Epithelial cell of esophagus (primary cell): ENCODE data around the gene LTB4R.
A peak's percentile ranks its signal among the peaks of the same experiment; 100 is the strongest.

Experiments used
- DNase-seq: peaks from one replicate; pipeline ENCODE4 v3.0.0; 2010; ENCODE audit warnings: low read depth
- H3K4me3 ChIP-seq: 2 replicates; pipeline ENCODE4 v1.5.1; 2011; ENCODE audit warnings: mild to moderate bottlenecking, low read length, control low read depth
- TF ChIP-seq, protein P1 (sequence below): IDR thresholded peaks from 2 replicates; pipeline ENCODE4 v1.5.1; 2011; ENCODE audit warnings: low read depth, mild to moderate bottlenecking, low read length, control low read depth, inconsistent platforms; ENCODE audit not compliant: insufficient read depth; ENCODE audit errors: missing control alignments

LTB4R gene

DNA sequence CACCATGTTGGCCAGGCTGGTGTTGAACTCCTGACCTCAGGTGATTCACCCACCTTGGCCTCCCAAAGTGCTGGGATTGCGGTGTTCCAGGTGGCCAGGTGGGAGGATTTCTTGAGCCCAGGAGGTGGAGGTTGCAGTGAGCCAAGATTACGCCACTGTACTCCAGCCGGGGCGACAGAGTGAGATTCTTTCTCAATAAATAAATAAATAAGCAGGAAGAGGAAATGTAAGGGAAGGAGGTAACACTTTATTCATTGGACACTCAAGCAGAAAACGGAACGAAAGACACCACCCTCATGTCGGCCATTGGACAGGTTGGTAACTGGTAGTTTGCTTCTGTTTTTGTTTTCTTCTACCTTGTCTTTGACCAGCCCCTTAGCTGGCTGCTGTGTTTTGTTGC, 43.7 kb downstream of the LTB4R start:
- H3K4me3 ChIP-seq = no peak overlapping the region
- no peak for DNase-seq
- TF ChIP-seq, protein P1, sequence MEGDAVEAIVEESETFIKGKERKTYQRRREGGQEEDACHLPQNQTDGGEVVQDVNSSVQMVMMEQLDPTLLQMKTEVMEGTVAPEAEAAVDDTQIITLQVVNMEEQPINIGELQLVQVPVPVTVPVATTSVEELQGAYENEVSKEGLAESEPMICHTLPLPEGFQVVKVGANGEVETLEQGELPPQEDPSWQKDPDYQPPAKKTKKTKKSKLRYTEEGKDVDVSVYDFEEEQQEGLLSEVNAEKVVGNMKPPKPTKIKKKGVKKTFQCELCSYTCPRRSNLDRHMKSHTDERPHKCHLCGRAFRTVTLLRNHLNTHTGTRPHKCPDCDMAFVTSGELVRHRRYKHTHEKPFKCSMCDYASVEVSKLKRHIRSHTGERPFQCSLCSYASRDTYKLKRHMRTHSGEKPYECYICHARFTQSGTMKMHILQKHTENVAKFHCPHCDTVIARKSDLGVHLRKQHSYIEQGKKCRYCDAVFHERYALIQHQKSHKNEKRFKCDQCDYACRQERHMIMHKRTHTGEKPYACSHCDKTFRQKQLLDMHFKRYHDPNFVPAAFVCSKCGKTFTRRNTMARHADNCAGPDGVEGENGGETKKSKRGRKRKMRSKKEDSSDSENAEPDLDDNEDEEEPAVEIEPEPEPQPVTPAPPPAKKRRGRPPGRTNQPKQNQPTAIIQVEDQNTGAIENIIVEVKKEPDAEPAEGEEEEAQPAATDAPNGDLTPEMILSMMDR = no peak

DNA sequence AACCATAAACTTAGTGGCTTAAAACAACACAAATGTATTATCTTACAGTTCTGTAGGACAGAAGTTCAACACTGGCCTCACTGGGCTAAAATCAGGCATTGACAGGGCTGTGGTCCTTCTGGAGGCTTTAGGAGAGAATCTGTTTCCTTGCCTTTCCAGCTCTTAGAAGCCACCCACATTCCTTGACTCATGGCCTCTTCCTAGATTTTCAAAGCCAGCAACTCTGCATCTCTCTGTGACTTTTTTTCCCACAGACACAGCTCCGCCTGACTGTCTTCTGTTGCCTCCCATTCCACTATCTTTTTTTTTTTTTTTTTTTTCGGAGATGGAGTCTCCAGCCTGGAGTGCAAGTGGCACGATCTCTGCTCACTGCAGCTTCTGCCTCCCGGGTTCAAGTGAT, 44.9 kb downstream of the LTB4R start:
- TF ChIP-seq, protein P1 = no peak
- DNase-seq = no peak

DNA sequence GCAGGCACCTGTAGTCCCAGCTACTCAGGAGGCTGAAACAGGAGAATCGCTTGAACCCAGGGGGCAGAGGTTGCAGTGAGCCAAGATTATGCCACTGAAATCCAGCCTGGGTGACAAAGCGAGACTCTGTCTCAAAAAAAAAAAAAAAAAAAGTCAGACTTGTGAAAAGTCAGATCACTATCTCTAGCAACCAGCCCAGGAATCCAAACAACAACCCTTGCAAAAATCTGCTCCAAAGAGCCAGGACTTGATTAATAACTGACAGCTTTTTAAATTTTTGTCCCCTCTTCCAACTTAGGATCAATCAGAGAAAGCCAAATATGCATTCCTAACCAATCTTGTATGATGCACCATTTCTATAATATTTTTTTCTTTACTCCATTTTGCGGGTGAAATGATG, 49.0 kb downstream of the LTB4R start:
- TF ChIP-seq, protein P1 = no peak
- H3K4me3 ChIP-seq = no peak overlapping the region

More for the DNA sequence above, 44.9 kb downstream of the LTB4R start:
- no peak overlapping the region for H3K4me3 ChIP-seq

DNA sequence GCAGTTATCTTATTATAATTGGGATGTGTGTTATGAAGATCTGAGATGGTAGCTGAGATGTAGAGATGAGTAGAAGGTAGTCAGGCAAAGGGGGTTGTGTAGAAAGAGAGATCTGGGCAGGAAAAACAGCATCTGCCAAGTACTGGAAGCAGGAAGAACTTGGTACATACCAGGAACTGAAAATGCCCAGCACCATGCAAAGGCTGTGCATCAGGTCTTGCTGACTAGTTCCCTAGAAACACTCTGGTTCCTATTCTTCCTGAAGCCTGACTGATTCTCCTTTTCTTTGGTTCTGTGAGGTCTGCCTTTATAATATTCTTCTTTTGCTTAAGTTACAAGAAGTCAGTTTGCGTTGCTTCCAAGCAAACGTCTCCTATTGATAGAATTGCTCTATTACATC, 50.0 kb downstream of the LTB4R start:
- no peak for DNase-seq
- TF ChIP-seq, protein P1 = no peak
- H3K4me3 ChIP-seq = no peak overlapping the region

More for the DNA sequence above, 49.0 kb downstream of the LTB4R start:
- DNase-seq = no peak

DNA sequence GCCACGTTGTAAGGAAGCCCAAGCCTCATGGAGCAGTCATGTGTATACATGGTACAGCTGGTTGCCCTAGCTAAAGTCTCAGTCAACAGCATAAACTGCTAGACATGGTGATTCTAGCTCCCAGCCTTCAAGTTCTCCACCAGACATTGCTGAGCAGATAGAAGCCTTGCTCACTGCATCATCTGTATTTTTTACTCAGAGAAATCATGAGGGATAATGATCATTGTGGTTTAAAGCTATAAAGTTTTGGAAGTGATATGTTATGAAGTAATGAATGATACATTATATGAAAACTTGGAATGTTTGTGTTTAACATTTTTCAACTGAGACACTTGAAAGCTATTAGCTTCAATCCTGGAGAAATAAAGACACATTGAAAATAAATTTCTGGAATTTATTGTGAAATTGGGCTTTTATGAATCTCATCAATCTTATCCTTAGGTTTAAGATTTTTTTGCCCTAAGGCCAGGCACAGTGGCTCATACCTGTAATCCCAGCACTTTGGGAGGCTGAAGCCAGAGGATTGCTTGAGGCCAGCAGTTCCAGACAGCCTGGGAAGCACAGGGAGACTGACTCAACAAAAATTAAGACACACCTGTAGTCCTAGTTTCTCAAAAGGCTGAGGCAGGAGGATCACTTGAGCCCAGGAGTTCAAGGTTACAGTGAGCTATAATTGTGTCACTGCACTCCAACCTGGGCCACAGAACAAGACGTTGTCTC, 51.1 kb downstream of the LTB4R start:
- TF ChIP-seq, protein P1 = no peak
- DNase-seq = peak; percentile 37
- no peak overlapping the region for H3K4me3 ChIP-seq

DNA sequence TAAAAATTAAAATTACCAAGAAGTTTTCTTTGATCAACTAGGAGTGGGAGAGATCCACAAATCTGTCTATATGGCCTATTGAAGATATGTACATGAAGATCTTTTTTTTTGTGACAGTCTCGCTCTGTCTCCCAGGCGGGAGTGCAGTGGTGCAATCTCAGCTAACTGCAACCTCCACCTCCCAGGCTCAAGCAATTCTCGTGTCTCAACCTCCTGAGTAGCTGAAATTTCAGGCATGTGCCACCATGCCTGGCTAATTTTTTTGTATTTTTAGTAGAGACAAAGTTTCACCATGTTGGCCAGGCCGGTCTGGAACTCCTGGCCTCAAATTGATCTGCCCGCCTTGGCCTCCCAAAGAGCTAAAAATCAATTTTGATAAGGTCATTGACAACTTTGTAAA, 52.1 kb downstream of the LTB4R start:
- TF ChIP-seq, protein P1 = no peak
- DNase-seq = no peak
- no peak overlapping the region for H3K4me3 ChIP-seq

DNA sequence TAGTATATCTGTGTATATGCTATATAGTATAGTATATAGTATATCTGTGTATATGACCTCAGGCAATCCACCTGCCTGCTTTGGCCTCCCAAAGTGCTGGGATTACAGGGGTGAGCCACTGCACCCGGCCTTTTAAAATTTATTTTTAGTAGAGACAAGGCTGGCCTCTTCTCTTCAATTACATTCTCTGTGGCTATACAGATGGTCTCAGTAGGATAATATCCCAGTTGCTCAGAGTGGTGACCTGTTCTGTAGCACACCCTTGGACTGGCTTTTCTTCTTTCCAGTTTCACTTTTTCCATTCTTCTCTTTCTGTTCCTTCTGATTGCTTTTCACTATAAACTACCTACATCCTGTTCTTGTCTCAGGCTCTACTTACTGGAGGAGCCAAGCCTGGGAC, 53.5 kb downstream of the LTB4R start:
- TF ChIP-seq, protein P1 = no peak

More for the DNA sequence above, 53.5 kb downstream of the LTB4R start:
- DNase-seq = no peak
- H3K4me3 ChIP-seq = no peak overlapping the region
